ENCODE results near the gene CCDC112. TPM values are rescaled to one million over a fixed set of nuclear protein-coding genes. Genes with fewer than 3 reads are reported as not detected.

The CCDC112 gene
- total and polyA plus RNA-seq, 9 of the 15 experiments (the other 6 are each of a cell fraction or from before 2014, with no cell fraction given), result 3.3 to 15.3 (median 7.4) TPM

DNA sequence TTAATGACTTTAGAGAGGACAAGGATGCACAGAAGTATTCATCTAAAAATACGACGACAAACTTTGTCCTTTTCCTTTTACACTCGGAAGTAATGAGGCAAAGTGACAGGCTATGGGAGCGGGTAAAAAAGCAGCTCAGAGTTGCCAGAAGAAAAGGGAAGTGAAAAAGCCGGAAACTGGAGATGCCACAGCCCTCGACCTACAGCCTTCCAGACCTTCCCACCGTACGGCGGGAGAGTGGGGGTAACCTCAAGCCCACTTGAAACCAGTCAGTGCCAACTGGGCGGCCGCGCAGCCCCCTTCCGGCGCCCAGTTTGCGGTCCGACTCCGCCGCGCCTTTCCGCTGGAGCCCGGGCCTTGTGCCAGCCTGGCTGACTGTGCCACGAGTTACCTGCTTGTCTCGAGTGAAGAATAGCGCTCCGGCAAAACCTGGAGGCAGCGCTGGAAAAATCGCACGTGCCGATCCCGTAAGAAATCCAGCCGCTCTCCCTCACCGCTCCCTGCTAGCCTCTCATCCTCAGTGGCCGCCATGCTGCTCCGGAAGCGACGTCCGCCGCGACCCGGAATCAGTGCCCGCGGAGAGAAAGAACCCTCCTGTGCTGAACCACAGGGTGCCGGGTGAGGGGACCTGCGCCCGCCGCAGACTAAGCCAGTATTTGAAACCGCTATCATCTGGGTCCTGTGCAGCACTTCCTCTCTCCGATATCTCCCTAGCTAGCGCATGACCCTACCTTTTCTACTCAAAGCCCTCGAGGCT, 34.0 kb downstream of the CCDC112 start, which contains the start of gene PGGT1B (continued):
- TF ChIP-seq, protein P1, sequence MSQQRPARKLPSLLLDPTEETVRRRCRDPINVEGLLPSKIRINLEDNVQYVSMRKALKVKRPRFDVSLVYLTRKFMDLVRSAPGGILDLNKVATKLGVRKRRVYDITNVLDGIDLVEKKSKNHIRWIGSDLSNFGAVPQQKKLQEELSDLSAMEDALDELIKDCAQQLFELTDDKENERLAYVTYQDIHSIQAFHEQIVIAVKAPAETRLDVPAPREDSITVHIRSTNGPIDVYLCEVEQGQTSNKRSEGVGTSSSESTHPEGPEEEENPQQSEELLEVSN (IDR thresholded peaks at IDR 0.05; ENCODE audit: borderline replicate concordance in 1 of 2, extremely low read depth in 1 of 2, insufficient read depth in 1 of 2, insufficient read length in 1 of 2, low read depth in 1 of 2, low read length in 1 of 2, poor library complexity in 1 of 2, severe bottlenecking in 1 of 2), result peak; percentile 11 to 25
- TF ChIP-seq RBM15 (IDR thresholded peaks at IDR 0.05; ENCODE audit: insufficient read depth, low read length) (no peak), ELF1 (tag; IDR thresholded peaks at IDR 0.05) (peak; percentile 76), RNF2 (IDR thresholded peaks at IDR 0.05) (no peak), TEAD2 (tag; IDR thresholded peaks at IDR 0.05) (no peak), SLC30A9 (CRISPR knock-in tag; IDR thresholded peaks at IDR 0.05) (no peak), CTBP1 (IDR thresholded peaks at IDR 0.05; ENCODE audit: borderline replicate concordance) (peak; percentile 68; the same call in 1 of the 2 replicates), CBX2 (IDR thresholded peaks at IDR 0.05; ENCODE audit: insufficient read depth, low read length, poor library complexity, severe bottlenecking) (no peak), RBM17 (IDR thresholded peaks at IDR 0.05; ENCODE audit: borderline replicate concordance, low read depth, low read length) (no peak), KLF10 (CRISPR knock-in tag; IDR thresholded peaks at IDR 0.05) (no peak), PHF20 (IDR thresholded peaks at IDR 0.05; ENCODE audit: partially characterized antibody) (peak; percentile 94), NR3C1 (CRISPR knock-in tag; IDR thresholded peaks at IDR 0.05) (no peak), SRSF3 (IDR thresholded peaks at IDR 0.05; ENCODE audit: insufficient read depth, low read length) (no peak), ZFP1 (CRISPR knock-in tag; IDR thresholded peaks at IDR 0.05) (no peak), SAFB2 (IDR thresholded peaks at IDR 0.05; ENCODE audit: borderline replicate concordance, low read depth, low read length, severe bottlenecking) (no peak), POLR3G (IDR thresholded peaks at IDR 0.05; ENCODE audit: extremely low read depth, insufficient read length, insufficient replicate concordance) (no peak), SOX6 (IDR thresholded peaks at IDR 0.05) (peak; percentile 50), HMG20A (CRISPR knock-in tag; conservative IDR thresholded peaks at IDR 0.05) (no peak), TCF7 (IDR thresholded peaks at IDR 0.05; ENCODE audit: borderline replicate concordance) (no peak), ZNF644 (tag; IDR thresholded peaks at IDR 0.05; ENCODE audit: low read depth) (0 out of 2 replicates have a peak, but pooled peaks have one; percentile 55), SETDB1 (IDR thresholded peaks at IDR 0.05; ENCODE audit: low read length) (no peak)
- TF ChIP-seq, protein P2, sequence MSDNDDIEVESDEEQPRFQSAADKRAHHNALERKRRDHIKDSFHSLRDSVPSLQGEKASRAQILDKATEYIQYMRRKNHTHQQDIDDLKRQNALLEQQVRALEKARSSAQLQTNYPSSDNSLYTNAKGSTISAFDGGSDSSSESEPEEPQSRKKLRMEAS (CRISPR knock-in tag; IDR thresholded peaks at IDR 0.05), result peak; percentile 31; the same call in 1 of the 2 replicates
- TF ChIP-seq, protein P3, sequence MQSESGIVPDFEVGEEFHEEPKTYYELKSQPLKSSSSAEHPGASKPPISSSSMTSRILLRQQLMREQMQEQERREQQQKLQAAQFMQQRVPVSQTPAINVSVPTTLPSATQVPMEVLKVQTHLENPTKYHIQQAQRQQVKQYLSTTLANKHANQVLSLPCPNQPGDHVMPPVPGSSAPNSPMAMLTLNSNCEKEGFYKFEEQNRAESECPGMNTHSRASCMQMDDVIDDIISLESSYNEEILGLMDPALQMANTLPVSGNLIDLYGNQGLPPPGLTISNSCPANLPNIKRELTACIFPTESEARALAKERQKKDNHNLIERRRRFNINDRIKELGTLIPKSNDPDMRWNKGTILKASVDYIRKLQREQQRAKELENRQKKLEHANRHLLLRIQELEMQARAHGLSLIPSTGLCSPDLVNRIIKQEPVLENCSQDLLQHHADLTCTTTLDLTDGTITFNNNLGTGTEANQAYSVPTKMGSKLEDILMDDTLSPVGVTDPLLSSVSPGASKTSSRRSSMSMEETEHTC (IDR thresholded peaks at IDR 0.05), result no peak
- TF ChIP-seq, protein P4, sequence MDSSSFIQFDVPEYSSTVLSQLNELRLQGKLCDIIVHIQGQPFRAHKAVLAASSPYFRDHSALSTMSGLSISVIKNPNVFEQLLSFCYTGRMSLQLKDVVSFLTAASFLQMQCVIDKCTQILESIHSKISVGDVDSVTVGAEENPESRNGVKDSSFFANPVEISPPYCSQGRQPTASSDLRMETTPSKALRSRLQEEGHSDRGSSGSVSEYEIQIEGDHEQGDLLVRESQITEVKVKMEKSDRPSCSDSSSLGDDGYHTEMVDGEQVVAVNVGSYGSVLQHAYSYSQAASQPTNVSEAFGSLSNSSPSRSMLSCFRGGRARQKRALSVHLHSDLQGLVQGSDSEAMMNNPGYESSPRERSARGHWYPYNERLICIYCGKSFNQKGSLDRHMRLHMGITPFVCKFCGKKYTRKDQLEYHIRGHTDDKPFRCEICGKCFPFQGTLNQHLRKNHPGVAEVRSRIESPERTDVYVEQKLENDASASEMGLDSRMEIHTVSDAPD (CRISPR knock-in tag; IDR thresholded peaks at IDR 0.05), result no peak

All from K562 (cell line).